Measurements from ENCODE around the gene CALN1.
A peak's percentile ranks its signal among the peaks of the same experiment; 100 is the strongest.

Gene CALN1

DNA sequence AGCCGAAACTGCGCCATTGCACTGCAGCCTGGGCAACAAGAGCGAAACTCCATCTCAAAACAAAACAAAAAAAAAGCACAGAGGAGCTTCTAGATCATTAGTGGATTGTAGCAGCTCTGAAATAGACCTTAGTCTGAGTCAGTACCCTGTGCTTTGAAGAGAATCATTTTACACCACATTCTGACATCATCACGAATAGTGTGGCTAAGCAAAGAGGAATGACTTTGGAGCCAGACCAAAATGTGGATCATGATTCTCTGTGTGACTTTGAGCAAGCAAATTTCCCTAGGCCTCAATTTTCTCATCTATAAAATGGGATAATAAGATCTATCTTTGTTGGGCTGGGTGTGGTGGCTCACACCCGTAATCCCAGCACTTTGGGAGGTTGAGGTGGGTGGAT is 618.9 kb downstream of the CALN1 start:
- no peak for DNase-seq (ENCODE audit: low spot score)

- no peak for DNase-seq (ENCODE audit: low spot score)
These were observed 624.6 kb downstream of the CALN1 start for GRCh38 chr7:71787513-71787912.

DNA sequence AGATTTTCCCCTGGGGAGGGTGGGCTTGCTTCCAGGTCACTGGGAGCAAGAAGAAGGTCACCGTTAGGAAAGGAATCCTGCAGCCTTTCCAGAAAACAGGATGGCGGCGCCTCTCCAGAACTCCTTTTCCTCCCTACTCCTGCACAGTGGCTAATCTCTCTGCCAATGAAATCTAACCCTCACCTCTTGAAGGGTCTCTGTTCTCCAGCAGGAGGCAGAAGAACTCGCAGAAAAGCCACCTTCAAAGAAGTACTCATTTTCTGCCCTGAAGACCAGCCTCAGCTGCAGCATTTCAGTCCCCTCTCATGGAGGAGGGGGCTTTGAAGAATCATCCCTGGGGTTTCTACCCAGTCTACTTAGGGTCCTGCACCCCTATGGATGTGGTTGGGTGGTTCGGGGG is 626.9 kb downstream of the CALN1 start:
- no peak for DNase-seq (ENCODE audit: low spot score)

GRCh38 chr7:71784781-71785180 is 627.4 kb downstream of the CALN1 start:
- DNase-seq (ENCODE audit: low spot score): no peak

DNA sequence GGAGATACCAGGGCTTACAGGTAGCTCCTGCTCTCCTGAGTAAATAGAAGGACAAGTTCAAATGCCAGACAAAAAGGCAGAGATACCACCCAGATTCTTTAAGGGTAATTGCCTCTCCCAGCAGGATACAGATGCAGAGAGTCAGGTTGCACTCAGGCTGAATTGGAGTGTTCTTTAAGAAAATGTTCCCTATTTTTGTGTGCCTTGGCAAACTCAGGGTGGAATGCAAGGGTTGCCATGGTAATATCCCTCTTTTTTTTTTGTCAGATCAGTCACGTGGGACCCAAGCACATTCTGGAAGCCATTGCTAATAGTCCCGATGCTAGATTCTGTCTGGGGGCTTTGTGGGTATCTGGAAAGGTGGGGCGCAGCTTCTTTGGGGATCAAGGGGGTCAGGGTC is 628.0 kb downstream of the CALN1 start:
- no peak for DNase-seq (ENCODE audit: low spot score)

- no peak for DNase-seq (ENCODE audit: low spot score)
These were observed 628.4 kb downstream of the CALN1 start for GRCh38 chr7:71783779-71784178.

DNA sequence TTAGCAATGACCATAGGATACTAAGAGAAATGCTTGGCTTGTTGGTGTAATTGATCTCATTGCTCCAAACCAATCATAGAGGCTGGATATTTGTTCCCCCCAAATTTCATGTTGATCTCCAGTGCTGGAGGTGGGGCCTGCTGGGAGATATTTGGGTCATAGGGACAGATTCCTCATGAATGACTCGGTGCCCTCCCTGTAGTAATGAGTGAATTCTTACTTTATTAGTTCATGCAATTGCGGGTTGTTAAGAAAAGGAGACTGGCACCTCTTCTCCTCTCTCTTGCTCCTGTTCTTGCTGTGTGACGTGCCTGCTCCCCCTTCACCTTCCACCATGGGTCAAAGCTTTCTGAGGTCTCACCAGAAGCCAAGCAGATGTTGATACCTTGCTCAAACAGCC is 630.1 kb downstream of the CALN1 start:
- no peak for DNase-seq (ENCODE audit: low spot score)

DNA sequence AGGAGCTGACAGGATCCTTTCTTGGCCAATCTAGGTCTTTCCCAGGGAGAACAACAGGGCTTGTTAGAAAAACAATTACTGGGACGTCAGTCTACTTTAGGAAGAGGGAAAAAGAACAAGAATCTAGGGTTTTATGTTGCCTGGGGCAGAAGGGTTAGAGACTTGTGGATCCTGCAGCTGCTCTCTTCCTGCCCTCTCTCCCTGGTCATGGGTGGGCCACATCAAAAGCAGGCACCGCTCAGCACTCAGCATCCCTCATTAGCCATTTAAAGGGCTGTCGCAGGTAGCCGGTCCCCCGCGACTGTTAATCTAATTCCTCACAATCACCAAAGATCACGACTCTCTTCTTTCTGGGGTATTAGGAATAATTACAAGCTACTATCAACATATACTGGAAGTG is 631.9 kb downstream of the CALN1 start:
- DNase-seq (ENCODE audit: low spot score): no peak

GRCh38 chr7:71777278-71777677 is 634.9 kb downstream of the CALN1 start:
- DNase-seq (ENCODE audit: low spot score): no peak

DNA sequence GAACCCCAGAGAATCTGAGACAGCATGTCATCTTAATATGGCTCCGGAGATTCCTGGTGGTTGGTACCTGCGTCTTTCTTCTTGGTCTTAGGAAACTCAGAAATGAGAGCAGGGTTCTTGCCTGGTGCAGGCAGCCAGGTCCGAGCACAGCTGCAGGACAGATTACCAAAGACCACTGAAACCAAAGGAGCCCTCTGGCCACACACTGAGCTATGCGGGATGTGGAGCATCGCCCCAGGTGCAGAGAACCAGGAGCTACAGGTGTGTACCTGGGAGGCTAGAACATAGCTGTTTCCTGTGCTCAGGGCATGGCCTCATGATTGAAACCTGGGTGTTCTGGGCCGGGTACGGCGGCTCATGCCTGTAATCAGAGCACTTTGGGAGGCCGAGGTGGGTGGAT is 635.4 kb downstream of the CALN1 start:
- DNase-seq (ENCODE audit: low spot score): no peak

- no peak for DNase-seq (ENCODE audit: low spot score)
These were observed 636.5 kb downstream of the CALN1 start for GRCh38 chr7:71775648-71776047.

DNA sequence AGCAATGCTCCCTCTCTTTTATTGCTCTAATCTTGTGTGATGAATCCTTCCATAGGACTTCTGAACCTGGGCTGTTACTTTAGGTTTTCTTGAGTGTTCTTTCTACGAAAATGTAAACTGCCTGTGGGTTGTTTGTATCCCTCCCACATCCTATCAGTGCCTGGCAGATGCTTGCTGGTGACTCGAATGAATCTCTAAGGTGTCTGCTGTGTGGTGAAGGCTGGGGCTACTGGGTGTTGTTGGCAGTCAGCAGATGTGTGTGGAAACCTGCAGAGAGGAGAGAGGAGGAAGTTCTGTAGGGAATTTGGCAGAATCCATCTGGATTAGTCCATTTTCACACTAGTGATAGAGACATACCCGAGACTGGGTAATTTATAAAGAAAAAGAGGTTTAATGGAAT is 639.4 kb downstream of the CALN1 start:
- no peak for DNase-seq (ENCODE audit: low spot score)

DNA sequence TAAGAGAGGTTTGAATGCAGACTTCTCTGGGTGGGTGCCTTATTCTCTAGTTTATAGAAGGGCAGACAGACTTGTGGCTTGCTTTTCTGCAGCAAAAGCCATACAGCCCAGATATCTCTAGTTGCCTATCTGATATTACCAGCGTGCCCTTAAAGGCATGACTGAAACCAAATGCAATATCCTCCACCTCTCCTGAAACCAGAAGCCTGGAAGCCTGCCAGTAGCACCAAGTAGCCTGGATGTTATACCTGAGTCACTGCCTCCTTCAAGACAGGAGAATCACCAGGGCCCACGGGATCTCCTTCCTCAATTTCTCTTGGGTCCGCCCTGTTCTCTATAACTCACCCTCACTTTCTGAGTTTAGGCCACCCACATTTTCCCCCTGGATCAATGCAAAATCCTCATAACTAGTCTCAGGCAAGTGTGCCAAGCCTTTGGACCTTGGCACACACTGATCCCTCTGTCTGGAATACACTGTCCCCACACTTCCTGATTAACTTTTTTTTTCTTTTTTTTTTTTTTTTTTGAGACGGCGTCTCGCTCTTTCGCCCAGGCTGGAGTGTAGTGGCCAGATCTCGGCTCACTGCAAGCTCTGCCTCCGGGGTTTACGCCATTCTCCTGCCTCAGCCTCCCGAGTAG is 641.8 kb downstream of the CALN1 start:
- no peak for DNase-seq (ENCODE audit: low spot score)

DNA sequence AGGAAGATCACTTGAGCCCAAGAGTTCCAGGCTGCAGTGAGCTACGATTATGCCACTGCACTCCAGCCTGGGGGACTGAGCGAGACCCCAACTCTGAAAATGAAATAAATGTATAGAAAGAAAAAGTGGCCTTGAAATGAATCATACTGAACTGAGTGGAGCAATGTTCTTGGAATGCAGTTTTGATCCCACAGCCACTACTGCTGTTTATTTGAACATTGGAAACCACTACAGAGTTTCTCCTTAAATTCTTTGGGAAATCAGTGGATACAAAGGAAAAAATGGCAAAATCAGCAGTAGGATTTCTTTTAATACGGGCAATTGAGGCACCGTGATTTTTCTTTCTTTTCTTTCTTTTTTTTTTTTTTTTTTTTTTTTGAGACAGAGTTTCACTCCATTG is 642.8 kb downstream of the CALN1 start:
- DNase-seq (ENCODE audit: low spot score): no peak

- no peak for DNase-seq (ENCODE audit: low spot score)
These were observed 643.7 kb downstream of the CALN1 start for GRCh38 chr7:71768450-71768849.

DNA sequence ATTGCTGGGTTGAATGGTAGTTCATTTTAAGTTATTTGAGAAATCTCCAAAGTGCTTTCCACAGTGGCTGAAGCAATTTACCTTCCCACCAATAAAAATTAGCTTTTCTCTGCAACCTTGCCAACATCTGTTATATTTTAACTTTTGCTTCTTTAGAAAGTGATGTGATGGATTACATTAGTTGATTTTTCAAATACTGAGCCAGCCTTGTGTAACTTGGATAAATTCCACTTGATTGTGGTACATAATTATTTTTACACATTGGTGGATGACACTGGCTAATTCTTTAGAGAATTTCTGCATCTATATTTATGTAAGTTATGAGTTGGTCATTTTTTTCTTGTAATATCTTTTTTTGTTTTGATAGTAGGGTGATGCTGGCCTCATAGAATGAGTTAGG is 646.1 kb downstream of the CALN1 start:
- no peak for DNase-seq (ENCODE audit: low spot score)

- no peak for DNase-seq (ENCODE audit: low spot score)
These were observed 650.8 kb downstream of the CALN1 start for GRCh38 chr7:71761336-71761735.

- DNase-seq (ENCODE audit: low spot score): no peak
These were observed 657.3 kb downstream of the CALN1 start for GRCh38 chr7:71754828-71755227.

DNA sequence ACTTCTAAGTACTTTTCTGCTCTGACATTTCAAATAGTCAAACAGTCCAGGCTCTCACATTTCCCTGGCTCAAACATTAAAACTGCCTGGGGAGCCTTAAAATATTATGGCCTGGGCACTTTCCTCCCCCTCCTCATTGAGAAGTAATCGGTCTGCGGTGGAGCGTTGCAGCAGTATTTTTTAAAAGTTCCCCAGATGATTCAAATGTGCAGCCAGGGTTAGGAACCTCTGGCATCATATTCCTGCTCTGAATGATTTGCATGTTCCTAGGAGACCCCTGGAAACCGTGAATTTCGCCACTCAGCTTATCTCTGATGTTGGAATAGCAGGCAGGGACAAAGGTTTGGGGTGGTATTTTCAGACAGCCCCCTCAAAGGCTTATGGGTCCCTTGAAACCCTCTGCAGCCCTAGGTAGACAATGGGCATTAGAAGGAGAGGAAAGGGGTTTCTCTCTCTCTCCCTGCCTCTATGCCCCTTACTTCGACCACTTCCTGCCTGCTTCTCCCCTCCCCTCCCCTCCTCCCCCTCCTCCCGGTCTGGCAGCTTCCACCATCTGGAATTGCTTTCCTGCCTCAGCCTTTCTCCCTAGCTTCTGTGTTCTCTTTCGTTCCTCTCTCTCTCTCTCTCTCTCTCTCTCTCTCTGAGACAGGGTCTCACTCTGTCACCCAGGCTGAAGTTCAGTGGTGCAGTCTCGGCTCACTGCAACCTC is 658.0 kb downstream of the CALN1 start:
- no peak for DNase-seq (ENCODE audit: low spot score)

DNA sequence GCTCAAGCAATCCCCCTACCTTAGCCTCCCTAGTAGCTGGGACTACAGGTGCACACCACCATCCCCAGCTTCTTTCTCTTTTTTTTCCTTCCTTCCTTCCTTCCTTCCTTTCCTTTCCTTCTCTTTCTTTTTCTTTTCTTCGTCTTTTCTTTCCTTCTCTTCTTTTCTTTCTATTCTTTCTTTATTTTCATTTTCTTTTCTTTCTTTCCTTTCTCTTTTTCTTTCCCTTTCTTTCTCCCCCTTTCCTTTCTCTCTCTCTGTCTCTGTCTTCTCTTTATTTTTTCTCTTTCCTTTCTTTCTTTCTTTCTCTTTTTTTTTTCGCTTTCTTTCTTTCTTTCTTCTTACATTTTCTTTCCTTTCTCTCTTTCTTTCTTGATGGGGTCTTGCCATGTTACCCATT is 658.9 kb downstream of the CALN1 start:
- no peak for DNase-seq (ENCODE audit: low spot score)

DNA sequence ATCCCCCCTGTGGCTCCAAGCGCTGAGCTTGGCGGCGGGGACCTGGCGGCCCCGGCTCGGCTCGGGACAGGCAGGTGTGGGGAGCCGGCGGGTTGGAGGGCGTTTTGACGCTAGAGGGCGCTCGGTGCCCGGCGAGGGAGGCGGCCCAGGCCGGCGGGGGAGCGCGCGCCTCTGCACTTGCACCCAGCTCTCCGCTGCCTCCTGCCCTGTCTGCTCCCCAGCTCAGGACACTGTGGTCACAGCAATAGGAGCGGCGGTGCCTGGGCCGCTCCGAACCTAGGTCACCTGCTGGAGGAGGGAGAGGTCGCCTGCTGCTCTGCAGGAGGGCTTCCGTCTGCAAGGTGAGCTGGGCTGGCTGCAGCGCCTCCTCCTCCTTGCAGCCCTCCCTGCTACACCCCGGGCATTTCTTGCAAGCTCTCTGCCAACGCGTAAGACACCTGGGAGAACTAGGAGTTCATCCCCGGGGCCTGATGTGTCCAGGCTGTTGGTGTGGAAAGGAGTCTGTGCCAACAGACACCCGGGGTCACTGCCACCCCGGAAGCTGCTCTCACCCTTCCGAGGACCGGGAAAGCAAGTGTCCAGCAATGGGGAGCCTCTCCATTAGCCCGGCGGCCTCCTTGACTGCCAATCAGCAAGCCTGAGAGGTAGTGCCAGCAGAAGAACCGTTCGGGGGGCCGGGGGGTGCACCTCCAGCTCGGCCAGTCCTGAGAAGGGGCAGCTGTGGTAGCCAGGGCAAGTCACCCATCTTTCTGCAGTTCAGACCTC is 659.8 kb downstream of the CALN1 start:
- DNase-seq (ENCODE audit: low spot score): peak; percentile 84

- no peak for DNase-seq (ENCODE audit: low spot score)
These were observed 661.8 kb downstream of the CALN1 start for GRCh38 chr7:71750290-71750689.

DNA sequence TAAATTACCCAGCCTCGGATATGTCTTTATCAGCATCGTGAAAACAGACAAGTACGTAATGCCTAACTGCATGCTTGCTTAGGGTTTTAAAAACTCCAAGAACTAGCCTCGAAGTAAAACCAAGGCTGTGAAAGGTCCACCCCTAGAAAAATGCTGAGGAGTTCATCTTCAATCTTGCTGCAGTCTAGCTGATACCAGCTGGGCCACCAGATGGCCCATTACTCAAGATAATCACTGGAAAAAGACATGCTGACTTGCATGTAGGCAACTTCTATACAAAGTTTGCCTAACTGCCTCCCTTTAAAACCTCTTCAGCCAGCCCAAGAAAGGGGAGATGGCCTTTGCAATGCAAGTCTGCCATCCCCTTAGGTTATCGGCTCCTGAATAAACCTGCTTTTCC is 666.1 kb downstream of the CALN1 start:
- DNase-seq (ENCODE audit: low spot score): no peak
